AG04450 (cell line): ENCODE measurements around the gene MTRF1. TPM values are rescaled to one million over a fixed set of nuclear protein-coding genes. Genes with fewer than 3 reads are reported as not detected.
A peak's percentile ranks its signal among the peaks of the same experiment; 100 is the strongest.

Experiments
- CTCF ChIA-PET: fragments of 300-600, 350-600 bp; formaldehyde crosslinking; extraction: SDS; loops from one replicate; lab custom pipeline; 2022; ENCODE audit warnings: antibody characterized with exemption, inconsistent platforms; lab: Charles Lee
- POLR2A ChIA-PET: fragments of 350-600 bp; formaldehyde crosslinking; extraction: SDS; loops from one replicate; lab custom pipeline; 2021; ENCODE audit warnings: antibody characterized with exemption, inconsistent platforms; lab: Yijun Ruan, JAX
- DNase-seq: peaks from one replicate; pipeline ENCODE4 v3.0.0-alpha.2; 2011; ENCODE audit warnings: low read depth, low spot score
- H3K27ac ChIP-seq: one replicate; pipeline ENCODE4 v1.5.1; 2012; ENCODE audit warnings: low read depth, low read length, control low read depth
- H3K27me3 ChIP-seq: one replicate; pipeline ENCODE4 v1.6.0; 2012; ENCODE audit warnings: low read length; ENCODE audit not compliant: control insufficient read depth, insufficient read depth
- H3K4me3 ChIP-seq: 2 replicates; pipeline ENCODE4 v1.5.1; 2011; ENCODE audit warnings: mild to moderate bottlenecking, low read depth, low read length, control low read depth
- H3K9me3 ChIP-seq: 2 replicates; pipeline ENCODE4 v1.5.1; 2012; ENCODE audit warnings: low read length; ENCODE audit not compliant: control insufficient read depth, insufficient read depth
- polyA plus RNA-seq: library from polyadenylated mRNA; depleted of rRNA; stranded (reverse); fragments of >200 nt; gene quantifications from 2 replicates; pipeline ENCODE4 v1.2.3, GENCODE V29; 2011
- TF ChIP-seq, protein P1 (sequence below): IDR thresholded peaks from 2 replicates; pipeline ENCODE4 v1.5.1; 2011; ENCODE audit warnings: low read depth, low read length, control low read depth, inconsistent platforms

The MTRF1 gene
- polyA plus RNA-seq, 1 experiment, result 14.6 TPM

DNA sequence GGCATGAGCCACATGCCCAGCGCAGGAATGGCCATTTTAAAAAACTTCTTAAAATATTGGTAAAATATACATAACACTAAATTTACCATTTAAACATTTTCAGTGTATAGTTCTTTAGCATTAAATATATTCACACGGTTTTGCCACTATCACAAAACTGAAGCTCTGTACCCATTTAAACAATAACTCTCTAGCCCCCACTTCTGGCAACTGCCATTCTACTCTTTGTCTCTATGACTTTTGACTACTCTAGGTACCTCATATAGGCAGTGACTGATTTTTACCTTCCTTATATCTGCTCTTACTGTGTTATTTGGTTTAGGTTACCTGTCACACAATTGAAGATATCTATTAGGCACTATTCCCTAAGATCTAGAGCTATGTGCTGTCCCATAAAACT is 66.8 kb downstream of the MTRF1 start:
- Histone ChIP-seq H3K4me3 (no peak overlapping the region), H3K9me3 (peaks cover 14% of the 10 kb centered on the region), H3K27me3 (no peaks in the 10 kb centered on the region), H3K27ac (no peak overlapping the region)
- DNase-seq, result no peak
- ChIA-PET POLR2A (interaction anchor here (0.6 kb wide), 1 partner anchor 125 kb away, joined by 9 read pairs; no protein-coding TSS in a partner anchor), CTCF (interaction anchor here (0.8 to 1.8 kb wide), 6 partner anchors 26 to 143 kb away, joined by 3 to 8 read pairs (median 5); no protein-coding TSS in a partner anchor)
- TF ChIP-seq, protein P1, sequence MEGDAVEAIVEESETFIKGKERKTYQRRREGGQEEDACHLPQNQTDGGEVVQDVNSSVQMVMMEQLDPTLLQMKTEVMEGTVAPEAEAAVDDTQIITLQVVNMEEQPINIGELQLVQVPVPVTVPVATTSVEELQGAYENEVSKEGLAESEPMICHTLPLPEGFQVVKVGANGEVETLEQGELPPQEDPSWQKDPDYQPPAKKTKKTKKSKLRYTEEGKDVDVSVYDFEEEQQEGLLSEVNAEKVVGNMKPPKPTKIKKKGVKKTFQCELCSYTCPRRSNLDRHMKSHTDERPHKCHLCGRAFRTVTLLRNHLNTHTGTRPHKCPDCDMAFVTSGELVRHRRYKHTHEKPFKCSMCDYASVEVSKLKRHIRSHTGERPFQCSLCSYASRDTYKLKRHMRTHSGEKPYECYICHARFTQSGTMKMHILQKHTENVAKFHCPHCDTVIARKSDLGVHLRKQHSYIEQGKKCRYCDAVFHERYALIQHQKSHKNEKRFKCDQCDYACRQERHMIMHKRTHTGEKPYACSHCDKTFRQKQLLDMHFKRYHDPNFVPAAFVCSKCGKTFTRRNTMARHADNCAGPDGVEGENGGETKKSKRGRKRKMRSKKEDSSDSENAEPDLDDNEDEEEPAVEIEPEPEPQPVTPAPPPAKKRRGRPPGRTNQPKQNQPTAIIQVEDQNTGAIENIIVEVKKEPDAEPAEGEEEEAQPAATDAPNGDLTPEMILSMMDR, result peak; percentile 48

DNA sequence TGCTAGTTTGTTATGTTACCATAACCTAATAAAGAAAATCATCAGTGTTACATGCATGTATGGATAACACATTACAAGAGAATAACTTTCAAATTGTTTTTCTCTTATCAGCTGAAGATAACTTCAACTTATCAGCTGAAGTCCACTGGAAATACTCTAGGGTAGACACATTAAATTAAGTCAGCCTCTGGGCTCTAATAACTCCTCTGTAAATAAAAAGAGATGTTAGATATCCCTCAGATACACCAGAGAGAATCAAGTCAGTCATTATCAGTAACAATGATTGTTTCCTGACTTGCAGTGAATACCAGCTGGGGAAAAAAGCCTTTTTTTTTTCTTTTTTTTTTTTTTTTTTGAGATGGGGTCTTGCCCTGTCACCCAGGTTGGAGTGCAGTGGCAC is 67.4 kb downstream of the MTRF1 start:
- Histone ChIP-seq H3K4me3 (no peak overlapping the region), H3K27ac (no peak overlapping the region), H3K27me3 (no peaks in the 10 kb centered on the region), H3K9me3 (peaks cover 14% of the 10 kb centered on the region)
- DNase-seq, result no peak
- ChIA-PET CTCF (interaction anchor here (0.6 to 1.6 kb wide), 4 partner anchors 27 to 189 kb away, joined by 3 to 8 read pairs (median 6); no protein-coding TSS in a partner anchor), POLR2A (no interaction called here)
- TF ChIP-seq, protein P1, result no peak

DNA sequence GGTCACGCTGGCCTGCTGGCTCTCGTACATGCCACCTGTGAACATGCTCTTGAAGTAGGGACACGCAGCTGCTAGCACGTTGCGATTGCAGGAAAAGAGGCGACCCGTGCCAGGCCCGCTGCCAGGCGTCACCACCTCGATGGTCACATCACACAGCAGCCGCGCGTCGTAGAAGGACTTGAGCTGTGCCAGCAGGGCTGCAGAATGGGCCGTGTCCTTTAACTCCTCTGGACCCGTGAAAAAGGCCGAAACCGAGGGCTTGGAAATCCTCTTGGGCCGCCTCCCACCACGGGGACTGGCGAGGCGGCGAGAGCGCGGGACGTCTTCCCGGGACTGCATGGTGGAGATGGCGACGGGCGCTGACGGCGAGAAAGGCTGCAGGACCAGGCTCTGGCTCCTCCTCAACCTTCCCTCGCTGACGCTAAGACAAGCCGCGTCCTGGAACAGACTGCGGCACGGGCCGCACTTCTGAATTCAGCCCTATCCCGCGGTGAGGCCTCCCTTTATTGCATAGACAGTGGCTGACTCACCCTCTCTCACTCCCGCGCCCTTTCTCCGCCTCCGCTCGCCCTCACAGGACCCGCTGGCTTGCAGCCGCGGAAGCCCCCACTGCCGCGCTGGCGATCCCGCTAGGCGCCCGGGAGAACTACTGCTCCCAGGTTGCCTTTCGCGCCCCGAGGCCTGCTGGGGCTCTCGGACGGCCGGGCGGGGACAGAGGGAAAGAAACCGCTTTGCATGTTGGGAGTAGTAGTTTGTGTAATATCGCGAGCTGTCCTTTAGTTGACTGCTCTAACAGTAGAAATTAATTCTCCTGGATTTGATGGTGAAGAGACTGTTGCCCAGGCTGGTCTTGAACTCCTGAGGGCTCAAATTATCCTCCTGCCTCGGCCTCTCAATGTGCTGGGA is 69.2 kb downstream of the MTRF1 start, which contains the start of gene KBTBD7:
Gene KBTBD7, minus strand, starts transcription at position 651 of the 906 bp plus-strand sequence. Its CDS starts 312 bp downstream, at position 339.
- H3K27me3 ChIP-seq, result no peaks in the 10 kb centered on the region
- DNase-seq, result peak; percentile 97
- CTCF ChIA-PET, result no interaction called here
- POLR2A ChIA-PET, result interaction anchor here (1.0 kb wide), 2 partner anchors 22 to 38 kb away, joined by 3 to 4 read pairs; no protein-coding TSS in a partner anchor
- TF ChIP-seq, protein P1, result no peak
- H3K4me3 ChIP-seq, result peak within 1 kb of the TSS; percentile 58
- H3K9me3 ChIP-seq, result peaks cover 14% of the 10 kb centered on the region
- H3K27ac ChIP-seq, result peak within 1 kb of the TSS; percentile 96

DNA sequence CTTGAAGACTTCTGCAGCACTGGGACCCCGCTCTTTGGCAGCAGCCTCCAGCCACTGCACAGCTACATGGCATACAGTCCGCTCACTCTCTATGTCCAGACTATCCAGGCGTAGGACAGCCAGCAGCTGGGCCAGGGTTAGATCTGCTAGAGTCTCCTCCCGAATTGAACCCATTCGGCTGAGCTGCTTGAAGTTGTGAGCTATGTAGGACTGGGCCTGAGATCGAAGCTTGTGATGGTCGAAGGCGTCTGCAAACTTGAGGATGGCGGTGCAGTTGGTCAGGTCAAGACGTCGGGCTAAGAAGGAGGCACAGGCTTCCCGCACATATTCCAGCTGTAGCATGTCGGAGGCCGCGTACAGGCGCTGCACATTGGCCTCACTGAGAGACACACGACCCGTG is 69.9 kb downstream of the MTRF1 start:
- CTCF ChIA-PET, result no interaction called here
- POLR2A ChIA-PET, result no interaction called here
- Histone ChIP-seq H3K27me3 (no peaks in the 10 kb centered on the region), H3K27ac (peak overlapping the region; percentile 96), H3K4me3 (no peak overlapping the region), H3K9me3 (peaks cover 14% of the 10 kb centered on the region)
- TF ChIP-seq, protein P1, result no peak
- no peak for DNase-seq
